SKM-1 treated with dmso at 0.1 percent for 144 hours (cell line): ENCODE data around the gene OR10H1.
"Not testable (repeated sequence)": the region's sequence is repeated elsewhere in the genome, so short reads cannot be mapped to it uniquely, and the experiment has no call there.

Experiments
- DNase-seq: peaks from one replicate; lab custom pipeline; 2025; ENCODE audit not compliant: unreplicated experiment; lab: John Stamatoyannopoulos, UW

The OR10H1 gene

GRCh38 chr19:15828611-15829305, 13.3 kb upstream of the OR10H1 start:
- DNase-seq, result not testable (repeated sequence)

GRCh38 chr19:15828121-15828610, 12.7 kb upstream of the OR10H1 start:
- DNase-seq, result no peak

DNA sequence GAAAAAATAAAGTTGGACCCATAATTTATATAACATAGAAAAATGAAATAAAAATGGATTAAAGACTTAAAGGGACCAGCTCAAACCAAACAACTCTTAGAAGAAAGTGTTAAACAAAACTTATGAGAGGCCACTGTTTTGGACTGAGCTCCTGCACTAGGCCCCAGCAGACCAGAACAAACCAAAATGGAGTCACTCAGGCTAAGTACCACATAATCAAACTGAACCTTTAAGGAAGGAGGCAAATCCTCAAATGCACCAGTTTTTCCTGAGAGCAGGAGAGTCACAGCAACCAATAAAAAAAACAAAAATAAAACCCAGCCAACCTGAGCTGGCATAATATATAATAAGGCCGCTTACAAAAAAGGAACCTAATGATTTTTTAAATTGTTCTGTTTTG, 10.3 kb upstream of the OR10H1 start:
- DNase-seq, result no peak

DNA sequence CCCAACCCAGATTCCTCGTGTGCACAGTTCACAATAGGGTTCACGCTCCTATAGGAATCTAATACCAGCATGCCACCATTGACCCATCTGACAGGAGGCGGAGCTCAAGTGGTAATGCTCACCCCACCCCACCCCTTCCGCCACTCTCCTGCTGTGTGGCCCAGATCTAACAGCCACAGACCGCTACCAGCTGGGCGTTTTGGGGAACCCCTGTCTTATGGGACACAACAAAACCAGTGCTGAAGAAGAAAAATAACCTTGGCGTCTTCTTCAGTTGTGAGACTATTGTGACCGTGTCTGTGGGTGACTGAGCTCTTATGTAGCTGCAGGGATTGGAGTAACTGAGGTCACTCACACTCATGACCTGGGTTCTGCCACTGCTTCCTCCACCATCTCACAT, 5.2 kb upstream of the OR10H1 start:
- no peak for DNase-seq

GRCh38 chr19:15813916-15814315, 1.5 kb downstream of the OR10H1 start:
- no peak for DNase-seq

DNA sequence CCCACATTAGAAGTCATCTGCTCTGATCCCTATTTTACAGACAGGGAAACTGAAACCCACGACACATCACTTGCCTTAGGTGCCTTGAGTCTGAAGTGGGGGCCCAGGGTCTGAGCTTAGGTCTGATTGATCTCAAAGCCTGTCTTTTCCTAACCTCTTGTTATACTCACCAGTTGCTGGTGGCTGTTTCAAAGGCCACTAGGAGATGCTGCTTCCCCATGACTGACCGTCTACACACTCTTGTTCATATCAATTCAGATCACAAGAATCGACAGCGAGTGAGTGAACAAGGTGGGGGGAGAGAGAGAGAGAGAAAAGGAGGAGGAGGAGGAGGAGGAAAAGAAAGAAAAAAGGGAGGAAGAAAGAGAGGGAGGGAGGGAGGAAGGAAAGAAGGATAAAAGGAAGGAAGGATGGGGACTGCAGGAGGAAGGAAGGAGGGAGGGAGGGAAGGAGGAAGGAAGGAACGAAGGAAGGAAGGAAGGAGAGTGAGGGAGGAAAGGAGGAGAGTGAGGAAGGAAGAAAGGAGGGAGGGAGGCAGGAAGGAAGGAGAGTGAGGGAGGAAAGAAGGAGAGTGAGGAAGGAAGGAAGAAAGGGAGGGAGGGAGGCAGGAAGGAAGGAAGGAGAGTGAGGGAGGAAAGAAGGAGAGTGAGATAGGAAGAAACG, 3.3 kb downstream of the OR10H1 start:
- DNase-seq, result no peak

- no peak for DNase-seq
These were observed 4.0 kb downstream of the OR10H1 start for GRCh38 chr19:15811476-15811875.

DNA sequence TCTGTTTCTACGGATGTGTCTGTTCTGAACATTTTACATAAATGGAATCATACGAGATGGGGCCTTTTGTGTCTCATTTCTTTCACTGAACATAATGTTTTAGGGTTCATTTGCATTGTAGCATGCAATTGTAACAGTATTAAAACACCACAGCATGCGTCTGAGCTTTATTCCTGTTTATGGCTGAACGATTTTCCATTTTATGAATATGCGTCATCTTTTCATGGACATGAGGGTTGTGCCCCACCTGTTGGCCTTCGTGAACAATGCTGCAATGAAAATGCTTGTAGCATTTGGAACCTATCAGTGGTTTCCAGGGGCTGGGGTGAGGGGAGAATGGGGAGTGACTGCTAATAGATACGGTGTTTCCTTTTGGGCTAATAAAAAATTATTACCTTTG, 5.1 kb downstream of the OR10H1 start:
- no peak for DNase-seq

DNA sequence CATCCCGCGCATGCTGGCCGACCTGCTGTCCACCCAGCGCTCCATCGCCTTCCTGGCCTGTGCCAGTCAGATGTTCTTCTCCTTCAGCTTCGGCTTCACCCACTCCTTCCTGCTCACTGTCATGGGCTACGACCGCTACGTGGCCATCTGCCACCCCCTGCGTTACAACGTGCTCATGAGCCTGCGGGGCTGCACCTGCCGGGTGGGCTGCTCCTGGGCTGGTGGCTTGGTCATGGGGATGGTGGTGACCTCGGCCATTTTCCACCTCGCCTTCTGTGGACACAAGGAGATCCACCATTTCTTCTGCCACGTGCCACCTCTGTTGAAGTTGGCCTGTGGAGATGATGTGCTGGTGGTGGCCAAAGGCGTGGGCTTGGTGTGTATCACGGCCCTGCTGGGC, 21.2 kb downstream of the OR10H1 start:
- not testable (repeated sequence) for DNase-seq

GRCh38 chr19:15790096-15790495, 25.4 kb downstream of the OR10H1 start:
- DNase-seq, result no peak

DNA sequence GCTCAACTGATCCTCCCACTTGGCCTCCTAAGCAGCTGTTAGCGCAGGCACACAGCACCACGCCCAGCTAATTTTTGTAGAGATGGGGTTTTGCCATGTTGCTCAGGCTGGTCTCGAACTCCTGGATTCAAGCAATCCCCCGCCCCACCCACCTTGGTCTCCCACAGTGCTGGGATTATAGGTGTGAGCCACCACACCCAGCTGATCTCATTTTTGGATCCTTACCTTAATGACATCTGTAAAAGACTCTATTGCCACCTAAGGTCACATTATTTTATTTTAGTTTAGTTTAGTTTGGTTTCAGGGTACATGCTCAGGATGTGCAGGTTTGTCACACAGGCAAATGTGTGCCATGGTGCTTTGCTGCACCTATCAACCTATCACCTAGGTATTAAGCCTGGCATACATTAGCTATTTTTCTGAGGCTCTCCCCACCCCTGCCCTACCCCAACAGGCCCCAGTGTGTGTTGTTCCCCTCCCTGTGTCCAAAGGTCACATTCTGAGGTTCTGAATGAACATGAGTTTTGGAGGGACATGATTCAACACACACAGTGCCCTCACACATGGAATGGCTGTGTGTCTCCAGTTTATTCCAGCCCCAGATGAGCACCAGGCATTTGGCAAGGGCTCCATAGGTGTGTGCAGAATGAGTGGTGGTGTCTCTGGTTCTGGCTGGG, 26.7 kb downstream of the OR10H1 start:
- no peak for DNase-seq

DNA sequence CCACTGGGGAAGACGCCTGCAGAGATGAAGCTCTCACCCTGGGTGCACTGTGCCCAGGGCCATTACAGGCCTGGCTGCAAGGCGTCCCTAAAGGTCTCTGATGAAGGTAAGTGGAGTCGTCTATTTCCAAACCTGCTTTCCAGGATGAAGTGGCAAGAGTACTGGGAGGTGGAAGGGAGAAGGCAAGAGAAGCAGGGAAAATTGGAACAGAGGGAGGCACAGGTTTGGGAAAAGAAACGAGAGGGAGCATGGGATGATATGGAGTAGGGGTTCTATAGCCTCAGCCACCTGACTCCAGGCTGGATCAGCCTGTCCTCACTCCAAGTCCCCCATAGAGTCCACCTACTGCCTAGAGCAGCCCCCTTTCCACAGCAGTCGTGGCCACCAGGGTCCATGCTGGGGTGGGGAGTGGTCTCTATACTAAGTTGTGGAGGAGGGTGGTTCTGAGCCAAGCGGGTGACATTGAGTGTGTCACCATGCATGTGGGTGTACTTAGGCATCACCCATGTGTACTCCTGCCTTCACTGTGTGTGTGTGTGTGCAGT, 27.8 kb downstream of the OR10H1 start, which contains the start of gene OR10H5:
Gene OR10H5, plus strand, starts transcription at position 51 of the 545 bp plus-strand sequence. CDS start 6,388 bp downstream, outside the sequence.
- DNase-seq, result no peak

DNA sequence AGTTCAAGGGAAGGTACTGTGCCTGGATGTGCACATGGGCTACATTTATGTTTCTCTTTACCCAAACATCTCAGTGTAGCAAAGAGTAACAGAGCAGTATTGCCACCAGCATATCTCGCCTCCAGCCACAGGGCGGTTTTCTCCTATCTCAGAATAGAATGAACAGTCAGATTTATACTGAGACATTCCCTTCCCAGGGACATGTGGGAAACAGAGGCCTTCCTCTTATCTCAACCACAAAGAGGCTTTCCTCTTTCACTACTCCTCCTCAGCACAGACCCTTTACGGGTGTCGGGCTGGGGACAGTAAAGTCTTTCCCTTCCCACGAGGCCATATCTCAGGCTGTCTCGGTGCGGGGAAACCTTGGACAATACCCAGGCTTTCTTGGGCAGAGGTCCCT, 32.6 kb downstream of the OR10H1 start:
- not testable (repeated sequence) for DNase-seq

DNA sequence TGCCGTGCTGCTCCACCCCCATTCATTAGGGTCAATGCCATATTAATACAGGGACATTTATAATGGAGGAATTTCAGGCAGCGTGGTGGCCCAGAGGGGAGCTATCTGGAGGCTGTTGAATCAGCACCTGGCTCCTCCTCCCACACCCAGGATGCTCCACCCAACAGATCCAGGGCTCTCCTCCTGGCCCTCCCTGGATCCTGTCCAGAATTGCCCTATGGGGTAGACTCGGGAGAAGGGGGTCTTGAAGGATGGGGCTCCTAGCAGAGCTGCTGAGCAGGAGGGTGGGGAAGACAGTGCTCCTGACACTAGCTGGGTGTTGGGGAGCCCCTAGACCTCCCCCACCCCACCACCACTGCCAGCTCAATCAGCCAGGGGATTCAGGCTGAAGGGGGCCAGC, 33.3 kb downstream of the OR10H1 start:
- DNase-seq, result no peak

DNA sequence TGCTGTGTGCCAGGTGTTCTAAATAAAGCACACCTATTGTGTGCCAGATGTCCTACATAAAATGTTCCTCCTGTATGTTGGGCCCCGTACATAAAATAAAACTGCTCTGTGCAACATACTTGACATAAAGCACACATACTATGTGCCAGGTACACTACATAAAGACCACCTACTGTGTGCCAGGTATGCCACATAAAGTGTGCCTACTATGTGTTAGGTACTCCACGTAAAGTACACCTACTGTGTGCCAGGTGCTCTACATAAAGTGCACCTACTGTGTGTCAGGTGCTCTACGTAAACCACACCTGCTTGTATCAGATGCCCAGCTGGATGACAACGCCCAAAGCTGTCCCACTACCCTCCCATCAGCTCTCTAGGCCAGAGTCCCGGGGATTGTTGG, 33.8 kb downstream of the OR10H1 start:
- DNase-seq, result no peak

- no peak for DNase-seq
These were observed 34.6 kb downstream of the OR10H1 start for GRCh38 chr19:15780610-15781418.

- no peak for DNase-seq
These were observed 35.5 kb downstream of the OR10H1 start for GRCh38 chr19:15779756-15780476.

GRCh38 chr19:15776991-15777970, 38.2 kb downstream of the OR10H1 start:
- no peak for DNase-seq

DNA sequence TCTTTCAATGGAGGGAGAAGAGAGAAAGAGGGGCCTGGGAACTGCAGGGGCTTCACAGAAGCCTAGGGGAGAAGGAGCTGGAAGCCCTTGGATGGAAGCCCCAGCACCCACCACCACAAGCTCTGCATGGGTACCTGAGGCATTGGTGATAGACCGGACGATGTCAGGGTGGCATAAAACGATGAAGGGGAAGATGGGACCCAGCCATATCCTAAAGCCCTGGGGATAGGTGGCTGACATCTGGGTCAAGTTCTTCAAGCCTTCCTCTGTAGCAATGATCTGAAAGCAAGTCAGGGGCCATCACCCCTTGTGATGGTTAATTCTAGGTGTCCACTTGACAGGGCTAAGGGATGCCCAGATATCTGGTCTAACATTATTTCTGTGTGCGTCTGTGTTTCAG, 39.2 kb downstream of the OR10H1 start:
- no peak for DNase-seq
